Stimulated activated CD8-positive, alpha-beta memory T cell treated with anti-CD3 and anti-CD28 coated beads, Interleukin-12 subunit alpha, Interleukin-12 subunit beta, amount 100 ng/mL, for 24 hours (primary cell): ENCODE measurements around the gene RDX.

ENCODE experiments used
- DNase-seq: peaks from one replicate; pipeline ENCODE4 v3.0.0-alpha.2; 2020; ENCODE audit errors: extremely low read depth

RDX gene

DNA sequence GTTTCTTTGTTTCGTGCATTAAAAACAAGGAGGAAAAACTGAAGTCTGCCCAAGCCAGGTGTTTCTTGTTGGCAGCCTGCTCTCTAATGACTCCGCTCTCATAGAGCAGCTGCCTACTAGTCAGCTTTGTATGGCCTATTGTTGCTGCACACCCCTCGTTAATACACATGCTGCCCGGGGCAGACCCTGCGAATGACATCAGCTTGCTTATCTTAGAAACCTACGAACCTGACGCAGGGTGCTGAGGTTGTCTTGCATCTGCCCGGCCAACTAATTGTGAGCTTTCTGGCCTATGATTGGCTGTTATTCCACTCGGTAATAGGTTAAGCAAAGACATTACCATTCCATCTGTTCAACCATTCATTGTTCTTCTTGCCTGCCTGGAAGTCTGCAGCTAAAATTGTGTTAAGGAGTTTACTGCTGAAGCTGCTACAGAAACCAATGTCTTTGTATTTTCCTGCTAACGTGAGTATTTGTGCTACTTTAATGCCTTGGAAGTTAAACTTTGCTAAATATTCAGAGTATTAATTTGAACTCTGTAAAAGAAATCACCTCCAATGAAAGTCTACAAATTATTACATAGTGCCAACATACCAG, 165.7 kb downstream of the RDX start:
- no peak for DNase-seq

DNA sequence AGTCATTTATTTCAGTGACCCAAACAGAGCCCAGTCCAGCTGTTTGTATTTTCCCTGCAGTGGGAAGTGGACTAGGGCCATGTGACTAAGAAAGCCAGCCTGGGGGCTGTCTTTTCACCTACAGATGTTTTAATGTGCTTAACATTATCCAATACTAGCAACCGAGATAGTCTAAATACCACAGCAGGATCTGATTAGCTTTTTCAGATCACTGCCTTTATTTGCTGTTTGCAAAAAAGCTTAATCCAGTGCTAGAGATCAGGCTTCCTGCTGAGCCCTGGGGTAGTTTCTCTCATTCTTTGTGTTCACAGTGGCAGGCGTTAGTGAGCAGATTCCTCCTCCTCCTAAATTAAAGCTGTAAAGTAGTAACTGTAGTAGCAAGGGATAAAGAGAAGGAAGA, 168.3 kb downstream of the RDX start:
- DNase-seq: no peak

DNA sequence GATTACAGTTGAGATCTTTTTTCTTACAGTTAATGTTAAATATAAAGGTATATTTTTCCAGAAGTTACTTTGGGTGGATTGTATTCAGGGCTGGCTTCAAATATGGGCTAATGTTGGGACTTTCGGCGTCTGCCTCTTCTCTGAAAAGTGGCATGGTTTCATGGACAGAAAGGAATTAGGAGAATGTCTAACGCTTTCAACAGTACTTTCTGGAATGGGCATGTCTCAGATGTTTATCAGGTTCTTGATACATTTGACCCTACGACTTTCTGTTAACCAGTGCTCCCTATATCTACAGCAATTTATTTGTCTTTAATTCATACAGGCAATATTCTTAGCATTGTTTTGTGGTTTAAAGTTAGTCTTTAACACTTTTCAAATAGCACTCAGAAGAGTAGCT, 169.5 kb downstream of the RDX start:
- DNase-seq: no peak

DNA sequence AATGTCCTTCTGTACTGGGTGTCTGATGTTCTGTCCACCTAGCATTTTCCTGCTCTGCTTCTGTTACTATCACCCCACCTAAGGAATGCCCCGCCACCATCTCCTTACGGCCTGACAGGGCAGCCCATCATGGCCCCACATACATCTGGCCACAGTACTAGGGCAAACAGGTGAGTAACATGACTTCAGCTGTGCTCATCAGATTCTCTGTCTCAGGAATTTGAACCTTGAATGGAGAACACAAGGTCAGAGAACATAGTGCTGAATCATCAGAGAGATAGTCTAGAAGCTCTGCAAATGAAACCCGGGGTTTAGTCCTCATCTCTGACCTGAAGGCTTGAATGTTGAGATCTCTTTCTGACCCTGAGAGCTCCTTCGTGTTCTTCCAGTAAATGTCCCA, 170.8 kb downstream of the RDX start:
- DNase-seq: no peak
